NB4 (cell line): ENCODE data around the gene RPP21.

Experiments
- POLR2A ChIP-seq: IDR thresholded peaks from 2 replicates; pipeline ENCODE4 v1.6.1; 2011; ENCODE audit warnings: mild to moderate bottlenecking; ENCODE audit not compliant: insufficient read length; ENCODE audit errors: extremely low read depth
- TF ChIP-seq, protein P1 (sequence below): IDR thresholded peaks from one replicate; pipeline ENCODE4 v1.5.1; 2012; ENCODE audit warnings: low read depth, low read length
- TF ChIP-seq, protein P2 (sequence below): IDR thresholded peaks from 2 replicates; pipeline ENCODE4 v1.6.1; 2011; ENCODE audit warnings: low read depth, low read length

DNA sequence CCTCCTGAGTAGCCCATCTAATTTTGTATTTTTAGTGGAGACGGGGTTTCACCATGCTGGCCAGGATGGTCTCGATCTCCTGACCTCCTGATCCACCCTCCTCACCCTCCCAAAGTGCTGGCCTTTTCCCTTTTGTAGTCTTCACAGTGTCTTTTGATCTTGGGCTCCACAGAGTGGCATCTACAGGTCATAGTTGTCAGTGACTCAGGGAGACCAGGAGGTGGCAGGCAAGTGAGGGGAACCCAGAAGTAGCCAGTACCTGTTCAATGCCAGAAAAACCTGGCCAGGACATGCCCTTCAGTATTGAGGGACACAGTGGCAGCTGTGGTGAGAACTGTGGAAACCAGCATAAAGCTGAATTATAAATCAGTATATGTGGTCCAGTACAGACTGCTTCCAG is 19.6 kb downstream of the RPP21 start:
- TF ChIP-seq, protein P1, sequence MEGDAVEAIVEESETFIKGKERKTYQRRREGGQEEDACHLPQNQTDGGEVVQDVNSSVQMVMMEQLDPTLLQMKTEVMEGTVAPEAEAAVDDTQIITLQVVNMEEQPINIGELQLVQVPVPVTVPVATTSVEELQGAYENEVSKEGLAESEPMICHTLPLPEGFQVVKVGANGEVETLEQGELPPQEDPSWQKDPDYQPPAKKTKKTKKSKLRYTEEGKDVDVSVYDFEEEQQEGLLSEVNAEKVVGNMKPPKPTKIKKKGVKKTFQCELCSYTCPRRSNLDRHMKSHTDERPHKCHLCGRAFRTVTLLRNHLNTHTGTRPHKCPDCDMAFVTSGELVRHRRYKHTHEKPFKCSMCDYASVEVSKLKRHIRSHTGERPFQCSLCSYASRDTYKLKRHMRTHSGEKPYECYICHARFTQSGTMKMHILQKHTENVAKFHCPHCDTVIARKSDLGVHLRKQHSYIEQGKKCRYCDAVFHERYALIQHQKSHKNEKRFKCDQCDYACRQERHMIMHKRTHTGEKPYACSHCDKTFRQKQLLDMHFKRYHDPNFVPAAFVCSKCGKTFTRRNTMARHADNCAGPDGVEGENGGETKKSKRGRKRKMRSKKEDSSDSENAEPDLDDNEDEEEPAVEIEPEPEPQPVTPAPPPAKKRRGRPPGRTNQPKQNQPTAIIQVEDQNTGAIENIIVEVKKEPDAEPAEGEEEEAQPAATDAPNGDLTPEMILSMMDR, result peak; percentile 9
- TF ChIP-seq POLR2A, result no peak
- TF ChIP-seq, protein P2, sequence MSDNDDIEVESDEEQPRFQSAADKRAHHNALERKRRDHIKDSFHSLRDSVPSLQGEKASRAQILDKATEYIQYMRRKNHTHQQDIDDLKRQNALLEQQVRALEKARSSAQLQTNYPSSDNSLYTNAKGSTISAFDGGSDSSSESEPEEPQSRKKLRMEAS, result no peak
